MM.1S (cell line): ENCODE measurements around the gene HTR3B.

Experiments
- DNase-seq: peaks from one replicate; pipeline ENCODE4 v3.0.0-alpha.2; 2015
- H2AFZ ChIP-seq: fragments of 300-600 bp; sonication (generic); 2 replicates; pipeline ENCODE4 v1.6.0; 2016; ENCODE audit warnings: antibody characterized with exemption, low read length
- H3F3A ChIP-seq: fragments of 300-600 bp; sonication (generic); 2 replicates; pipeline ENCODE4 v1.6.1; 2016; ENCODE audit warnings: mild to moderate bottlenecking, antibody characterized with exemption, low read length, moderate library complexity, mixed read lengths; ENCODE audit not compliant: insufficient read depth
- H3K27ac ChIP-seq: fragments of 300-600 bp; sonication (generic); 2 replicates; pipeline ENCODE4 v1.5.1; 2016; ENCODE audit warnings: mild to moderate bottlenecking, low read length
- H3K27me3 ChIP-seq: fragments of 300-600 bp; sonication (generic); replicated peaks from 2 replicates; pipeline ENCODE4 v1.6.0; 2016; ENCODE audit warnings: low read length; ENCODE audit not compliant: insufficient read depth
- H3K36me3 ChIP-seq: fragments of 300-600 bp; sonication (generic); replicated peaks from 2 replicates; pipeline ENCODE4 v1.6.1; 2016; ENCODE audit warnings: mild to moderate bottlenecking, low read length, mixed read lengths; ENCODE audit not compliant: insufficient read depth
- H3K4me1 ChIP-seq: fragments of 300-600 bp; sonication (generic); 2 replicates; pipeline ENCODE4 v1.6.1; 2016; ENCODE audit warnings: low read length, mixed read lengths
- H3K4me2 ChIP-seq: fragments of 300-600 bp; sonication (generic); 2 replicates; pipeline ENCODE4 v1.6.0; 2016; ENCODE audit warnings: low read depth, low read length
- H3K4me3 ChIP-seq: fragments of 300-600 bp; sonication (generic); 2 replicates; pipeline ENCODE4 v1.5.1; 2016; ENCODE audit warnings: low read length, mixed read lengths
- H3K79me2 ChIP-seq: fragments of 300-600 bp; sonication (generic); 2 replicates; pipeline ENCODE4 v1.6.1; 2016; ENCODE audit warnings: mixed run types, low read length, mixed read lengths
- H3K9ac ChIP-seq: fragments of 300-600 bp; sonication (generic); 2 replicates; pipeline ENCODE4 v1.6.1; 2016; ENCODE audit warnings: low read length, mixed read lengths
- H3K9me2 ChIP-seq: fragments of 300-600 bp; sonication (generic); replicated peaks from 2 replicates; pipeline ENCODE4 v1.6.1; 2016; ENCODE audit warnings: mild to moderate bottlenecking, low read length, mixed read lengths; ENCODE audit not compliant: insufficient read depth
- H3K9me3 ChIP-seq: fragments of 300-600 bp; sonication (generic); replicated peaks from 2 replicates; pipeline ENCODE4 v1.6.1; 2016; ENCODE audit warnings: mild to moderate bottlenecking, low read length, mixed read lengths; ENCODE audit not compliant: insufficient read depth
- H4K20me1 ChIP-seq: fragments of 300-600 bp; sonication (generic); 2 replicates; pipeline ENCODE4 v1.6.1; 2016; ENCODE audit warnings: mild to moderate bottlenecking, low read length, moderate library complexity, mixed read lengths; ENCODE audit not compliant: insufficient read depth
- CTCF ChIP-seq: fragments of 300-600 bp; sonication (generic); IDR thresholded peaks from 2 replicates; pipeline ENCODE4 v1.5.1; 2016; ENCODE audit warnings: antibody characterized with exemption, low read length, mixed read lengths
- EZH2 ChIP-seq: fragments of 300-600 bp; sonication (generic); optimal IDR thresholded peaks from 2 replicates; pipeline ENCODE3; 2017; ENCODE audit warnings: low read depth, mild to moderate bottlenecking, antibody characterized with exemption, low read length, mixed read lengths
- EZH2phosphoT487 ChIP-seq: fragments of 300-600 bp; sonication (generic); IDR thresholded peaks from 2 replicates; pipeline ENCODE4 v1.6.1; 2018; ENCODE audit warnings: antibody characterized with exemption, low read length

The HTR3B gene

GRCh38 chr11:113894421-113894996, 10.1 kb upstream of the HTR3B start:
- Histone ChIP-seq H3K9ac (peak overlapping the region; percentile 28; the same call in 1 of the 2 replicates), H3K79me2 (no peaks in the 10 kb centered on the region), H3K27me3 (no peaks in the 10 kb centered on the region), H2AFZ (peak overlapping the region; percentile 74), H3F3A (peaks cover 12% of the 10 kb centered on the region), H4K20me1 (no peaks in the 10 kb centered on the region), H3K4me1 (peaks cover 9% of the 10 kb centered on the region), H3K36me3 (no peaks in the 10 kb centered on the region), H3K4me2 (peak overlapping the region; percentile 87), H3K9me2 (no peaks in the 10 kb centered on the region), H3K9me3 (no peaks in the 10 kb centered on the region), H3K27ac (no peak overlapping the region), H3K4me3 (peak overlapping the region; percentile 49)
- DNase-seq = peak; percentile 50
- no peak for TF ChIP-seq EZH2phosphoT487
- TF ChIP-seq EZH2 = no peak
- no peak for TF ChIP-seq CTCF

GRCh38 chr11:113895367-113896155, 9.0 kb upstream of the HTR3B start:
- no peak overlapping the region for H3K4me3 ChIP-seq
- no peaks in the 10 kb centered on the region for H3K9me3 ChIP-seq
- peaks cover 12% of the 10 kb centered on the region for H3F3A ChIP-seq
- no peak for DNase-seq
- H2AFZ ChIP-seq = no peak overlapping the region
- no peak overlapping the region for H3K27ac ChIP-seq
- H3K27me3 ChIP-seq = no peaks in the 10 kb centered on the region
- no peaks in the 10 kb centered on the region for H3K36me3 ChIP-seq
- TF ChIP-seq EZH2phosphoT487 = no peak
- TF ChIP-seq EZH2 = no peak
- TF ChIP-seq CTCF = no peak
- H3K79me2 ChIP-seq = no peaks in the 10 kb centered on the region
- H3K9me2 ChIP-seq = no peaks in the 10 kb centered on the region
- H3K9ac ChIP-seq = no peak overlapping the region
- H3K4me2 ChIP-seq = no peak overlapping the region
- no peaks in the 10 kb centered on the region for H4K20me1 ChIP-seq
- peaks cover 9% of the 10 kb centered on the region for H3K4me1 ChIP-seq

GRCh38 chr11:113896156-113896879, 8.3 kb upstream of the HTR3B start:
- peaks cover 12% of the 10 kb centered on the region for H3F3A ChIP-seq
- H3K27ac ChIP-seq = no peak overlapping the region
- H3K9me3 ChIP-seq = no peaks in the 10 kb centered on the region
- no peak overlapping the region for H2AFZ ChIP-seq
- TF ChIP-seq CTCF = peak; percentile 79
- TF ChIP-seq EZH2 = no peak
- H3K27me3 ChIP-seq = no peaks in the 10 kb centered on the region
- H3K79me2 ChIP-seq = no peaks in the 10 kb centered on the region
- DNase-seq = no peak
- H3K9ac ChIP-seq = no peak overlapping the region
- no peak overlapping the region for H3K4me3 ChIP-seq
- peaks cover 9% of the 10 kb centered on the region for H3K4me1 ChIP-seq
- H3K36me3 ChIP-seq = no peaks in the 10 kb centered on the region
- no peak overlapping the region for H3K4me2 ChIP-seq
- no peaks in the 10 kb centered on the region for H3K9me2 ChIP-seq
- H4K20me1 ChIP-seq = no peaks in the 10 kb centered on the region
